Type B pancreatic cell (in vitro differentiated cells): ENCODE data around the gene AACS. TPM values are rescaled to one million over a fixed set of nuclear protein-coding genes. Genes with fewer than 3 reads are reported as not detected.

ENCODE experiments used
- DNase-seq: peaks from one replicate; pipeline ENCODE4 v3.0.0; 2021; ENCODE audit warnings: mixed read lengths; ENCODE audit not compliant: unreplicated experiment; ENCODE audit errors: extremely low spot score
- H3K27ac Mint-ChIP-seq: 2 replicates; pipeline ENCODE4 v1.8.0; 2021; ENCODE audit warnings: mild to moderate bottlenecking, mixed read lengths
- H3K27me3 Mint-ChIP-seq: 2 replicates; pipeline ENCODE4 v1.8.0; 2021; ENCODE audit warnings: mixed read lengths
- H3K36me3 Mint-ChIP-seq: 2 replicates; pipeline ENCODE4 v1.8.0; 2021; ENCODE audit warnings: mixed read lengths
- H3K4me1 Mint-ChIP-seq: one replicate; pipeline ENCODE4 v1.8.0; 2021; ENCODE audit warnings: mixed read lengths; ENCODE audit not compliant: unreplicated experiment
- H3K4me3 Mint-ChIP-seq: 2 replicates; pipeline ENCODE4 v1.8.0; 2021; ENCODE audit warnings: mild to moderate bottlenecking, mixed read lengths
- H3K9me3 Mint-ChIP-seq: 2 replicates; pipeline ENCODE4 v1.8.0; 2021; ENCODE audit warnings: mixed read lengths
- CTCF ChIP-seq: fragments of 200-600 bp; sonication (generic); conservative IDR thresholded peaks from 2 replicates; pipeline ENCODE4 v1.5.0; 2021; ENCODE audit warnings: antibody characterized with exemption, mild to moderate bottlenecking
- total RNA-seq: library from RNA; stranded (reverse); gene quantifications from 2 replicates; pipeline ENCODE4 v1.2.1, GENCODE V29; 2021; ENCODE audit warnings: low replicate concordance

AACS gene
- total RNA-seq, 1 donor from 2014 or later: 37.1 TPM

- Mint-ChIP-seq H3K4me1 (no peaks in the 10 kb centered on the region), H3K27ac (no peak overlapping the region), H3K27me3 (peaks cover 16% of the 10 kb centered on the region), H3K36me3 (no peaks in the 10 kb centered on the region), H3K4me3 (no peak overlapping the region), H3K9me3 (no peaks in the 10 kb centered on the region)
- DNase-seq: no peak
- TF ChIP-seq CTCF: no peak
Observed at GRCh38 chr12:125152463-125152862, 87.2 kb downstream of the AACS start.

GRCh38 chr12:125155366-125155765, 90.1 kb downstream of the AACS start:
- Mint-ChIP-seq H3K27me3 (peaks cover 16% of the 10 kb centered on the region), H3K4me1 (no peaks in the 10 kb centered on the region), H3K9me3 (no peaks in the 10 kb centered on the region), H3K27ac (no peak overlapping the region), H3K4me3 (no peak overlapping the region), H3K36me3 (no peaks in the 10 kb centered on the region)
- DNase-seq: no peak
- TF ChIP-seq CTCF: no peak

GRCh38 chr12:125157177-125157576, 91.9 kb downstream of the AACS start:
- Mint-ChIP-seq H3K36me3 (no peaks in the 10 kb centered on the region), H3K4me3 (no peak overlapping the region), H3K9me3 (no peaks in the 10 kb centered on the region), H3K4me1 (peaks cover 5% of the 10 kb centered on the region), H3K27me3 (peaks cover 16% of the 10 kb centered on the region), H3K27ac (no peak overlapping the region)
- no peak for TF ChIP-seq CTCF
- DNase-seq: no peak

- Mint-ChIP-seq H3K36me3 (no peaks in the 10 kb centered on the region), H3K4me3 (no peak overlapping the region), H3K4me1 (peaks cover 5% of the 10 kb centered on the region), H3K27ac (no peak overlapping the region), H3K27me3 (peaks cover 10% of the 10 kb centered on the region), H3K9me3 (no peaks in the 10 kb centered on the region)
- TF ChIP-seq CTCF: no peak
- DNase-seq: no peak
Observed at GRCh38 chr12:125159702-125160101, 94.5 kb downstream of the AACS start.

GRCh38 chr12:125160281-125160955, 95.2 kb downstream of the AACS start:
- H3K36me3 Mint-ChIP-seq: no peaks in the 10 kb centered on the region
- H3K4me1 Mint-ChIP-seq: peaks cover 5% of the 10 kb centered on the region
- H3K4me3 Mint-ChIP-seq: no peak overlapping the region
- no peaks in the 10 kb centered on the region for H3K9me3 Mint-ChIP-seq
- DNase-seq: no peak
- TF ChIP-seq CTCF: no peak
- peaks cover 7% of the 10 kb centered on the region for H3K27me3 Mint-ChIP-seq
- no peak overlapping the region for H3K27ac Mint-ChIP-seq

- peaks cover 5% of the 10 kb centered on the region for H3K4me1 Mint-ChIP-seq
Observed at GRCh38 chr12:125161712-125162022, 96.4 kb downstream of the AACS start.

More at GRCh38 chr12:125161712-125162022, 96.4 kb downstream of the AACS start:
- no peak overlapping the region for H3K27ac Mint-ChIP-seq
- TF ChIP-seq CTCF: no peak
- DNase-seq: no peak
- no peaks in the 10 kb centered on the region for H3K36me3 Mint-ChIP-seq
- no peaks in the 10 kb centered on the region for H3K9me3 Mint-ChIP-seq
- H3K27me3 Mint-ChIP-seq: peaks cover 4% of the 10 kb centered on the region
- H3K4me3 Mint-ChIP-seq: no peak overlapping the region
